CD4-positive, alpha-beta T cell treated with Interleukin-15 for 4 hours (primary cell): ENCODE data around the gene SNX9.
"Not testable (repeated sequence)": the region's sequence is repeated elsewhere in the genome, so short reads cannot be mapped to it uniquely, and the experiment has no call there.

ENCODE experiments used
- DNase-seq: peaks from one replicate; pipeline ENCODE4 v3.0.0-alpha.2; 2020; ENCODE audit warnings: low spot score

Gene SNX9

DNA sequence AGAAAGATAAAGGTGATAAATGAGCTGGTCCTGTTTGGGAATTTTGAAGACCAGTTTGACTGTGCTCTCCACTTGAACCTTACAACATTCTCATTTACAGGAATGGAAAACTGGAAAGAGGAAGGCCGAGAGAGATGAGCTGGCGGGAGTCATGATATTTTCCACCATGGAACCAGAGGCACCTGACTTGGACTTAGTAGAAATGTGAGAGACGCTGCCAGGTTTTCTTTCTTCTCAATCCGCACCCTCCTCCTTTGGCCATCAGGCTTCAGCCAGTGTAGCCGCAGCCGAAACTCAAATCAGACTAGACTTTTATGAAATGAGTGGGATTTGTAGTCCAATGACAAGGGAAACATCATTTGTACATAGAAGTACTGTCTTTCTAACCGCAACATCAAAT lies 104.0 kb downstream of the SNX9 start:
- DNase-seq, result no peak

DNA sequence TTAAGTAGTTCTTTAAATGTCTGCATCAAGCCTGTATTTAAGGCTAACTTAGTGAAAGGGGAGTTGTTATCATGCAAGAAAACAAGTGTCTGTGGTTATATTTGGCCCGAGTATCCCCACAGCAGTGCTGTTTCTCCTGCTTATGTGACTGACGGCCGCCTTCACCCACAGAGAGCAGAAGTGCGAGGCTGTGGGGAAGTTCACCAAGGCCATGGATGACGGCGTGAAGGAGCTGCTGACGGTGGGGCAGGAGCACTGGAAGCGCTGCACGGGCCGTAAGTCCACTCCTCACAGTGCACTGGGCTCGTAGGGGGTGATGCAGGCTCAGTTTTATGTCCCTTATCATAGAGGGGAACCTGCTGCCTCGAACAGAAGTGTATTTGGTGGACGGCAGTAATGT lies 105.4 kb downstream of the SNX9 start:
- no peak for DNase-seq

DNA sequence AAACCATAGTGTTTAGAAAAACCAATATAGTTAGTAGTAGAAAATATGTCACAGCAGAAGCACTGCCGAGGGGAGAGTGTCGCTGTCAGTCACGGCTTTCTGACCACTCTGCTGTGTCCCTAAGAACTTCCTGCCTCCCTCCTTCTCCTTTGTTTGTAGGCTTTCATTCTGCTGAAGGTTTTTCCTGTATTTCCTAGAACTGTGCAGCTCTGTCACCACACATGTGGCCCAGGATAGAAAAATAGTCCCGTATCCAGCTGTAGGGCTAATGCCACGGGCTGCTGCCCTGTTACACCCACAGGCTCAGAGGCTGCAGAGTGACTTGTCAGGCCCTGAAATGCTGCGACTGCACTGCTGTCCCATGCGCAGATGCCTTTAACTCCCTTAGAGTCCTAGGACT lies 106.0 kb downstream of the SNX9 start:
- no peak for DNase-seq

- no peak for DNase-seq
Measured at GRCh38 chr6:157929765-157930319, 106.8 kb downstream of the SNX9 start.

DNA sequence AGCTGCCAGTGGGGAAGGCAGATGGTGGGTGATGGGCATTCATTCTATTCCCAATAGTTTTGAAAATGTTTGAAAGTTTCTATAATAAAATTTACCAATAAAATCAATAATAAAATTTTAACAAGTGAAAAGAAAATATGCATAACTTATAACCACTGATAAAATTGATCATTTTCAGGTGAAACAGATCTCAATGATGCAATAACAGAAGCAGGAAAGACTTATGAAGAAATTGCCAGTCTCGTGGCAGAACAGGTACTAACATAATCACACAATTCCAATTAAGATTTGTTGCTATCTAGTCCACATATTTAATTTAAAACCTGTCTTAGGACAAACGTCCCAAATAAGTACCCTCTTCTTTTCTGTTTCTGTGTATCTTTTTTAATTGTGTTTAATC lies 112.7 kb downstream of the SNX9 start:
- no peak for DNase-seq

DNA sequence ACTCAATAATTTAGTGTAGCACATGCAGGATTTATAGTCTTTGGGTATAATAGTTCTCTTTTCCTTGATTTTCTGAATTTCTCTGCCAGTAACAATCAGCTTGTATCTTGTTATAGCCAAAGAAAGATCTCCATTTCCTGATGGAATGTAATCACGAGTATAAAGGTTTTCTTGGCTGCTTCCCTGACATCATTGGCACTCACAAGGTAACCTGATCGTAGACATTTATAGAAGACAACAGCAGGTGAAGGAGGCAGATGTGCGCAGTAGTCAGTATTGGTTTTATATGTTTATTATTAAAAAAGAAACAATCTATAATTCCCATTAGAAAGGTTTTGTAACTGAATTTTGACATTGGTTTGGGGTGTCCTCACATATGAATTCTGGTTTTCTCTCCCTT lies 114.3 kb downstream of the SNX9 start:
- DNase-seq, result no peak

GRCh38 chr6:157937916-157938315 lies 114.9 kb downstream of the SNX9 start:
- no peak for DNase-seq

GRCh38 chr6:157940375-157941036 lies 117.5 kb downstream of the SNX9 start:
- not testable (repeated sequence) for DNase-seq

GRCh38 chr6:157941101-157941863 lies 118.2 kb downstream of the SNX9 start:
- no peak for DNase-seq

DNA sequence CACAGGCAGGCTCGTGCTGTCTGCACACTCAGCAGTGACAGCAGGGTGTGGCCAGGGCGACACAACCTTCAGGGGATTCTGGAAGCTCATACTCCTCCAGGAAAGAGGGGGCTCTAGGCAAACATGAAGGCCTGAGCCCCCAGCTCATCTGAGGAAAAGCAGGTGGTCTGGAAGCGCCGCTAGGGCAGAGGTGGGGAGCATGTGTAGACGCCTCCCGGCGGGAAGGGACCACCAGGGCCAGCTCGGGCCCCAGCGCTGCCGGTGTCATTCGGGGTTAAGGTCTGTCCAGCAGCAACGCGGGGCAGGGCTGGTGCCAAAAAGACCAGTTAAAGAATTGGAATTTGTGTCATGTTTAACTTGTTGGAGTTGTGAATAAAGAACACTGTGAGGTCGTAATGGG lies 119.3 kb downstream of the SNX9 start:
- no peak for DNase-seq

DNA sequence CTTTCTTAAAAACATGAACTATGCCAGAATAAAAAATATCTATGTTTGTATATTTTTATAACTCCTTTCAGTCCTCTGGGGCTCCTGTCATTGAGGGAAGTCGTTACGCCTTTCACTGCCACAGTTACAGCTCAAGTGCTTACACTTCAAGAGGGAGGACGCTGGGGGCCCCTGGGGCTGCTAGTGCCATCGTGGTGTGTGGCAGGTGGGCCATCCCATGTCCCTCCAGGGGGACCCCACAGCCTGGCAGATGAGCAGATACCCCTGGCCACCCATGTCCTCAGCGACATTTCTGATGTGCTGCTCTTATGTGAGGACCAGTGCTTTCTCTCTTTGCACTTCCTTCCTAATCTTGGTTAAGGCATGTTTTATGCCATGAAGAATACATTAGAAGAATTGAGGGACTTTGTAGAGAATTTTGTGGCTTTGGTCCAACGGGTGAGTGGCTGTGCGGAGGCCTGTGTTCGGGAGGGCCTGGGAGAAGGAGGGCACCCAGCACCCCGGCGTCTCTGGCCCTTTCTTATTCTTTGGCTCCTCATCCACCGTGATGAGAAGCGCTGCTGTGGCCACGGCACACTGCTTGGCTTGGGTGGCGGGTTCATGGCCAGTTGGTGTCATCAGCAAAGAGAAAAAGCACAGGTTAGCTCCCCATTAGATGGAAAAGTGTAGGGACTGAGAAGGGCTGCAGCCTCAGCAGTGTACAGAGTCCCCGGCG lies 120.4 kb downstream of the SNX9 start:
- DNase-seq, result no peak

DNA sequence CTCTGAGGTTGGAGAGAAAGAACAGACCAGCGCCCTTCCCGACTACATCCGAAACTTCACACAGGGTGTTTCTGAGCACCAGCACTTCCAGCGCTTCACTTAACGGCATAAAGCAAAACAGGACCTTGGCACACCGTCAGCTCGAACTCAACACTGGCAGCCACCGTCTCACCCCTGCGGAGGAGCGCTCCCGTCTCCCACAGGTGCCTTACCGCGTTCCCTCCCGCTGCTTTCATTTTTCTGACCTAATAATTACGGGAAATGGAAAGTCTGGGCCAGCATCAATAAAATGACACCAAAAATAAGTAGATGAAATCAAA lies 120.9 kb downstream of the SNX9 start:
- DNase-seq, result no peak

GRCh38 chr6:157944983-157945931 lies 122.2 kb downstream of the SNX9 start:
- DNase-seq, result no peak

DNA sequence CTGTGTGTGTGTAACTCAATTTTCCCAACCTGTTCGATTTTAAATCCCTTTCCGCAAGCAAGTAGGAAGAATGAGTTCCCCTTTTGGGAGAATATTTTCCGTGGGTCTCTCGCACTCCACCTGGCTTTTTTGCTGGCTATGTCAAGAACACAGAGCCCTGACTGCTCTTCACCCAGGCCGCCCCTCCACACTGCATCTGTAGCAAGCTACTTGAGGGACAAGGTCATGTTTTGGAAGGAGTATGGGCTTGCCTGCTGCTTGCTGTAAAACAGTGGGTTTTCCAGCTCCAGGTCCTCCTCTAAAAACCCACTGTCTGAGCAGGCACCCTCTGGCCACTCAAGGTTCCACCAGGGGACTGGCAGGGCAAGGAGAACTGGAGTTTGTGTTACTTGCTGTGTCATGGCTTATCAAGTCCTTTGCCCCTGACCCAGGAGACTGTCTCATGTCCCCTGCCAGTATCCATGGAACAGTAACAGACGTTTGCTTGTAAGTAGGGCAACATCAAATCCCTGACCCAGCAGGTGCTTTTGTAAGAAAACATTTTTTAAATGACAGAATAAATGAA lies 123.1 kb downstream of the SNX9 start:
- DNase-seq, result no peak

GRCh38 chr6:157946865-157947532 lies 124.0 kb downstream of the SNX9 start:
- peak; percentile 8 for DNase-seq

GRCh38 chr6:157950899-157951298 lies 127.9 kb downstream of the SNX9 start:
- DNase-seq, result not testable (repeated sequence)

GRCh38 chr6:157951828-157952227 lies 128.8 kb downstream of the SNX9 start:
- no peak for DNase-seq

DNA sequence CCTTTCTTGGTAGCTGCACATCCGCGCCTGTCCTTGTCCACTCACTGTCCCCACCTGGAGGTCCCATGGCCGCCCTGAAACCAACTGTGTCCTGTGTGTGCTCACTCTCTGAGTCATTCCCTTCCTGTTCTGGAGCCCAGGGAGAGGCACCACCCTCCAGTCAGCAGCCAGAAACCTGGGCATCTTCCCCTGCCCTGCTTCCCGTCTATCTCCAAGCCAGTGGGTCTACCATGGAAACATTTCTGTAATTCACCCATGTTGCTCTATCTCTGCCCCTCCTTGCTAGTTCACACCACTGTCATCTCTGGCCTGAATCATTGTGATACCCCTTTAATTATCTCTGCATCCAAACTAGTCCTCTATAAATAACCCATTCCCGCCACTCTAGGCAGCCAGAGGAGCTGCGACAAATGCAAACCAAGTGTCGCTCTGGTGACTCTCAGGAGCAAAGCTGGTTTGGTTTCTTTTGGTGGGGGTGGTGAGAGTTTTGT lies 129.9 kb downstream of the SNX9 start:
- DNase-seq, result no peak

GRCh38 chr6:157953580-157954091 lies 130.6 kb downstream of the SNX9 start:
- no peak for DNase-seq
